HG02852 (cell line): ENCODE results near the gene GP1BA.

Experiments
- ATAC-seq: cut with Tn5 transposase; IDR thresholded peaks from one replicate; pipeline ENCODE4 v1.9.1; 2021; ENCODE audit warnings: mild to moderate bottlenecking, moderate library complexity; ENCODE audit not compliant: unreplicated experiment

GP1BA gene

DNA sequence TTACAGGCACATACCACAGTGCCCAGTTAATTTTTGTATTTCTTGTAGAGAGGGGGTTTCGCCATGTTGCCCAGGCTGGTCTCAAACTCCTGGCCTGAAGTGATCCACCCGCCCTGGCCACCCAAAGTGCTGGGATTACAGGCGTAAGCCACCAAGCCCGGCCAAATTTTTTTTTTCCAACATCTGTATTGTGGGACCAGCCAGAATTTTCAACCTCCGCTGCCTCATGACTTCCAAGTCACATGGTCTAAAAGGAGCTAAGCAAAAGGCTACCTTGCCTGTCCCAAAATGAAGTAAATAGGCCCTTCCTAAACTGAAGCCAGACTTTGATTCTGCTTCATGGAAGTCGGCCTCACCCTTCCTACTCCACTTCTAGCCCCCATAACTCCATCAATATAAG lies 39.7 kb downstream of the GP1BA start:
- ATAC-seq = no peak

DNA sequence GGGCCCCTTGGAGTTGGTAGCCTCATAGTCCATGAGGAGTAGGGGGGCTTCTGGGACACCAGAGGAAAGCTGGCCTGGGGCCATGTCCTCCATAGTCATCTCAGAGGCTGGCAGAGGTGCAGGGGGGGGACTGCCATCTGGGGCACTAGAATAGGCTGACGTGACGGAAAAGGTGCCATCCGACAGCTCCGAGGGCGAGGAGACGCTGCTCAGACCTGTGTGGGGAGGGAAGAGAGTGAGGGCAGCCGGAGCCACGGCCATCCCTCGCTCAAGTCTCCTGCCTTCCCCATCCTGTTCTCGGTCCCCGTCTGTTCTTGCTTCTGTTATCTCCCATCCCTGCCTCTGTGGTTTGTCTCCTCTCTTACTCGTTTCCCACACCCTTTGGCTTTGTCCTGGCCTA lies 40.2 kb downstream of the GP1BA start:
- no peak for ATAC-seq

DNA sequence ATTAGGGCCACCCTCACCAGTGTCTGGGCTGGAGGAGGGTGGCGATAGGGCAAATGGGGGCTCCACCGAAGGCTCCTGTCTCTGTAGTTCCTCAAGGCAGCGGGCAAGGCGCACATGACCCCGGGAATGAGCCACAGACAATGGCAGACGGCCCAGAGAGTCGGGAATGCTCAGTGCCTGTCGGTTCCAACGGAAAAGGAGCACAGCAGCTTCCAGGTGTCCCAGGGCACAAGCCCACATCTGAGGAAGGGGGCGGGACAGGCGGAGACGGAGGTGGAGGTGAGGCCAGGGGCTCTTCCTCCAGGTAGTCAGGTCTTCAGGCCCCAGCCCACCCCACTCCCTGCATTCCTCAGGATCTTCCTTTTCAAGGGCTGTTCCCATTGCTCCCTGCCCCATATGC lies 40.7 kb downstream of the GP1BA start:
- no peak for ATAC-seq

DNA sequence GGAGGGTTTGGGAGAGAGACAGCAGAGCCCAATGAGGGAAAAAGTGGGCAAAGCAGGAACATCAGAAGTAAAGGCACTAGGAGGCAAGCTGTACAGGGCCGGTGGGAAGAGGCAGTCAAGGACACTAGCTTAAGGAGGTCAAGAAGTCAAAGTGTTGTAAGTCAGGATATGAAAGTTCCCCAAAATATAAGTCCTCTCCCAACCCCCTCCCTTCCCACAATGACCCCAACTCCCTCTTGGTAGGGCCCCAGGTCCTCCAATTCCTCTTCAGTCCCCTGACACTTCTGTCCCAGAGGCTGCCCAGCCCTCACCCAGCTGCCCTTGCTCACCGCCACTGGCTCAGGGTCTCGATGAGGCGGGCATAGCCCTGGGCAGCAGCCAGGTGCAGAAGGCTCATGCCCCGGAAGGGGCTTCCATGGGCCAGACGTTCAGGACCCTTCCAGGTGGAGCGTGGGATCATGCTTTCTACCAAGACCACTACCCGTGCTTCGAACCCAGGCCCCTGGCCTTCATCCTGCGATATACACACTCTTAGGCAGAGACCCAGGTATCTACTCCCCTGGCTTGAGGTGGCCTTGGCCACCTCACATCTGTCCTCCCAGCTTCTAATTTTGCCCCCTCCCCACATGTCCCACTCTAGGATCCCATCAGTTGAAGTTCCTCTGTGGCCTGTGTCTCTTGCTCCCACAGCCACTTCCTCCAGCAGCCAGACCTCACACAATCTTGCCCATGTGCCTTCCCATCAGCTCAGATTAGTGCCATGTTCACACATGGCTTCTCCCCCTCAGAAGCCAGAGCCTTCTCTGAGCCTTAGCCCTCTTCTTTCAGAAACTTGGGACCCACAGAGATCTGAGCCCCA lies 41.4 kb downstream of the GP1BA start:
- no peak for ATAC-seq

DNA sequence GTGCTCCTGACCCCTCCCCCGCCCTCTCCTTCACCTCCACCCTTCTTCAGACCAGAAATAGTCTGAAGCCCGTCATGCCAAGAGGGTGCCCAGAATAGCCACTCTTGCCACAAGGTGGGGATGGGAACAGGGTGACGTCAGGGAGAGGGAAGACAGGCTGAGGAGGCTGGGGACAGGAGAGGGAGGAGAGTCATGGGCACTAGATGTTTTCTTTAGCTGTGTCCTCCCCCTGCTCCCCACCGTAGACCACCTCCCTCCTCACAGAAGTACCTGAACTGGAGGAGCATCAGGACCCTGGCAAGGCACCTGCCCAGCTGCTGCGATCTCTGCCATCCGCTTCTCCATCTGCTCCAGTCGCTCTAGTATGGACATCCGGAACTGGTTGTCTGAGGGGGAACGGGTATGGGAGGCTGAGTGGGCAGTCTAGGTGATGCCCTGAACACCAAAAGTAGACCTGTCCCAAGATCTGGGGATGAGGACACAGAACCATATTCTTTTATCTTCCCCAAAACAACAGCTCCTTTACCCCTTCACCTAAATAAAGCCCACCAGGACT lies 42.1 kb downstream of the GP1BA start:
- ATAC-seq = no peak

DNA sequence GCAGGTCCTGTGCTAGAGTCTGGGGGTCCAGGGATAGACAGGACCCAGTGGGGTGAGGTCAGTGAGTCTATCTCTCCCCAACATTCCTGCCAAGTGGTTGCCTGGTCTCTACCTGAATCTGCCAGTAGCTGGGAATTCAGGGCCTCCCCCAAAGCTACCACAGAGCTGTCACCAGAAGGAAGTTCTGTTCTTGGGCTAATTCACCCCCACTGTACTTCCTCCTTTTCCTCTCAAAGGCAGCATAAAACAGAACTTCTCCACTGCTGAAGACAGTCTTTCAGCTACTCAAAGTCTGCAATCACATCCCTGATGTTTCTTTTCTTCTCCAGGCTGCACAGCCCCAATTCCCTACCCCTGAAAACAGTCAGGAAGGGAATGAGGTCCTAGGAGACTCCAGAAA lies 46.6 kb downstream of the GP1BA start:
- no peak for ATAC-seq

DNA sequence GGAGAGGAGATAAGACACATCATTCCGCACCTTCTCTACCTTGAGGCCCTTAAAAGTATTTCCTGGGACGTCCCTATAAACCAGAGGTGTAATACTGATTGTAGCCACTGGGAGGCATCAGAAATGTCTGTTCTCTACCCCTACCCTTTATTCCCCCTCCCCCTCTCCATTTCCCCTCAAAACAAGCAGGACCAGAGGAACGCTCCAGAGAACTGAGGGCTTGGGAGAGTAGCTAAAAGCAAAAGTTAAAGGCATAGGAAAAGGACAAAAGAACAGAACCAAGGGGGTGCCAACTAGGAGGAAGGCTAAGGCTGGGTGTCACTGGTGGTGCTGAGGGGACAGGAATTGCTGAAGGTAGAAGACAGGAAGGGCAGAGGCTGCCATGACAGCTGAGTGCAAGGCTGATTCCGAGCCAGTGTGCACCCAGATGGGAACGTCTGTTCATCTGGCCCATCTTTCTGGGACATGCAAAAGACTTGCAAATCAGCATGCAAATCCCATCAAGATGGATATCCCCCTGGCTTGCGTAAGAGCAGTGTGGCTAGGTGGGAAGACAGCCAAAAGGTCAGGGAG lies 48.7 kb downstream of the GP1BA start:
- ATAC-seq = no peak

DNA sequence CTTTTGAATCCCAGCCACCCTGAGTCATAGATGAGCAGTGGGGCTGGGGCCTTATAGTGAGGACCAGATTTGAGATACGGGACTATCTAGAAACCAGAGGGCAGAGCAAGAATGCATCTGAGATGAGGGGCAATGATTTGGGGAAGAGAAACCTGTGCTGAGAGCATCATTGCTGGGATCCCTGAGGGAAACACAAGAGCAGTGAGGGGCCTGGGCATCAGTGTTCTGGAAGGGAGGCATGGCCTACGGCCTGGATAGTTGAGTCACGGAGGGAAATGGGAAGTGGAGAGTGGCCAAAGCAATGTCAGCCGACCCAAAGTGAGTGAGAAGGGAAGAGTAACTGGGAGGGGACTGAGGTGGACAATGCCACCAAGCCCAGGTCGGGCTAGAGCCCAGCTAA lies 50.2 kb downstream of the GP1BA start:
- no peak for ATAC-seq
